C4-2B (cell line): ENCODE measurements around the gene SSR2.

Source experiments
- H3K27ac ChIP-seq: fragments of 450-650 bp; 2 replicates; pipeline ENCODE4 v1.5.1; 2017
- CTCF ChIP-seq: fragments of 450-650 bp; conservative IDR thresholded peaks from 2 replicates; pipeline ENCODE4 v1.5.1; 2017; ENCODE audit warnings: mild to moderate bottlenecking
- ZFX ChIP-seq: fragments of 450-650 bp; IDR thresholded peaks from 2 replicates; pipeline ENCODE4 v1.6.1; 2017

Gene SSR2

GRCh38 chr1:156033011-156033410 is 12.3 kb upstream of the SSR2 start:
- no peak for TF ChIP-seq ZFX
- no peak for TF ChIP-seq CTCF
- H3K27ac ChIP-seq = no peak overlapping the region

GRCh38 chr1:156026588-156026987 is 5.8 kb upstream of the SSR2 start:
- H3K27ac ChIP-seq = no peak overlapping the region
- TF ChIP-seq ZFX = no peak
- no peak for TF ChIP-seq CTCF

- TF ChIP-seq CTCF (no peak), ZFX (no peak)
- no peak overlapping the region for H3K27ac ChIP-seq
Observed at GRCh38 chr1:156025876-156026275, 5.1 kb upstream of the SSR2 start.

GRCh38 chr1:156024801-156025200 is 4.0 kb upstream of the SSR2 start:
- no peak overlapping the region for H3K27ac ChIP-seq
- TF ChIP-seq ZFX (no peak), CTCF (no peak)

- H3K27ac ChIP-seq = no peak overlapping the region
- no peak for TF ChIP-seq CTCF
- TF ChIP-seq ZFX = no peak
Observed at GRCh38 chr1:156021954-156022353, 1.2 kb upstream of the SSR2 start.

GRCh38 chr1:156021093-156021428 is 310 bp upstream of the SSR2 start:
- peak overlapping the region; percentile 81; the same call in 1 of the 2 replicates for H3K27ac ChIP-seq
- no peak for TF ChIP-seq CTCF
- TF ChIP-seq ZFX = no peak

GRCh38 chr1:156019946-156020292 is 832 bp downstream of the SSR2 start:
- peak overlapping the region; percentile 81 for H3K27ac ChIP-seq
- TF ChIP-seq CTCF (no peak), ZFX (no peak)

GRCh38 chr1:156014829-156015228 is 5.9 kb downstream of the SSR2 start:
- no peak for TF ChIP-seq CTCF
- TF ChIP-seq ZFX = no peak
- H3K27ac ChIP-seq = no peak overlapping the region
